RKO (cell line): ENCODE data around the gene C13orf42.

Experiments
- DNase-seq: peaks from one replicate; pipeline ENCODE4 v3.0.0-alpha.2; 2016; ENCODE audit warnings: low spot score

The C13orf42 gene

GRCh38 chr13:51065372-51066090, 45.5 kb downstream of the C13orf42 start:
- DNase-seq: no peak

- no peak for DNase-seq
Measured at GRCh38 chr13:51064753-51065152, 46.3 kb downstream of the C13orf42 start.

- no peak for DNase-seq
Measured at GRCh38 chr13:51063909-51064308, 47.2 kb downstream of the C13orf42 start.

GRCh38 chr13:51058461-51059167, 52.5 kb downstream of the C13orf42 start:
- DNase-seq: no peak

GRCh38 chr13:51057906-51058305, 53.2 kb downstream of the C13orf42 start:
- DNase-seq: no peak

DNA sequence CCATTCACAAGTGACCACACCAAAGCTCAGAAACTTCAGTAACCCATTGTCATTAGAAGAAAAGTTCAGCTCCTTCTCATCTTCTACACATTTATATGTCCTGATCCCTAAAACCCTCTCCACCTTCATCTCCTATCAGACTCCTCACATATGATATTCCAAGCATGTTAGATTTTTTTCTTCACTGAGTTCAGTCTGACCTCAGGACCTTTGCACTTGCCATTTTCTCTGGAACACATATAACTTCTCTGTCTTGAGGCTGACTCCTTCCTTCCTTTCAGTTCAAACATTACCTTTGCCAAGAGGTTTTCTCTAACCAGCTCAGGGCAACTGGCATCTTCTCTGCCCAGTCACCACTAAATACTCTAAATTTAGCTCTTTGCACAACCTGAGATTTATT, 54.1 kb downstream of the C13orf42 start:
- DNase-seq: no peak

- DNase-seq: no peak
Measured at GRCh38 chr13:51052581-51052980, 58.5 kb downstream of the C13orf42 start.

- DNase-seq: no peak
Measured at GRCh38 chr13:51050021-51050830, 60.8 kb downstream of the C13orf42 start.

- no peak for DNase-seq
Measured at GRCh38 chr13:51048616-51049015, 62.5 kb downstream of the C13orf42 start.

DNA sequence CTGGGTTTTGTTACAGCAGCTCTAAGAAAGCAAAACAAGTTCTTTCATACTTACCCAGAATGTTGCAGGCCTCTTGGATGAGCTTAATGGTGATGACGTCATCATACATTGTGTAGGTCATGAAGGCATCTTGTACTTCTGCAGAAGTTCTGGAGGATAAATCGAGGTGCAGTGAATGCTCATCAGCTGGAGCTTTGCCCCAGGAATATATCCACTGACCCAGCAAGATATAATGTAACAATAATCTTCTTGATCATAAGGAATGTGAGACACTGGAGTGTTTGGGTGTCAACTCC, 63.0 kb downstream of the C13orf42 start:
- no peak for DNase-seq

GRCh38 chr13:51047434-51048165, 63.5 kb downstream of the C13orf42 start:
- DNase-seq: no peak

- no peak for DNase-seq
Measured at GRCh38 chr13:51045451-51045850, 65.6 kb downstream of the C13orf42 start.

- DNase-seq: no peak
Measured at GRCh38 chr13:51044023-51044665, 66.9 kb downstream of the C13orf42 start.

GRCh38 chr13:51043310-51043709, 67.8 kb downstream of the C13orf42 start:
- DNase-seq: no peak

DNA sequence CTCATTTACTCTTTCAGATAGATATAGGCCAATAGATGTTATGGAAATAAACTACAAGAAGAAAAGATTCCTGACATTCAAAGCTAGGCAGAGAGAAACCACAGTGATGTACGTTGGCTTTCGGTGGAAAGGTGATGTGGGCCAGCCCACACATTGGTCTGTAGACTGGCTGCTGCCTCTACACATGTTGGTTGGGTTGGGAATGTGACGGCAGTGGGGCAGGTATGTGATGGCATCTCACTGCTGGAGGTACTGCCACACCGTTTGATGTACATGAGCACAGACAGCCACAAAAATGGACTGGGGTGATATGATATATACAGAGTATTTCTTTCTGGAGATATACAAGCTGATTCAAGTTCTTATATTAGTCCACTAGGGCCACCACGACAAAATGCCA, 69.4 kb downstream of the C13orf42 start:
- no peak for DNase-seq

DNA sequence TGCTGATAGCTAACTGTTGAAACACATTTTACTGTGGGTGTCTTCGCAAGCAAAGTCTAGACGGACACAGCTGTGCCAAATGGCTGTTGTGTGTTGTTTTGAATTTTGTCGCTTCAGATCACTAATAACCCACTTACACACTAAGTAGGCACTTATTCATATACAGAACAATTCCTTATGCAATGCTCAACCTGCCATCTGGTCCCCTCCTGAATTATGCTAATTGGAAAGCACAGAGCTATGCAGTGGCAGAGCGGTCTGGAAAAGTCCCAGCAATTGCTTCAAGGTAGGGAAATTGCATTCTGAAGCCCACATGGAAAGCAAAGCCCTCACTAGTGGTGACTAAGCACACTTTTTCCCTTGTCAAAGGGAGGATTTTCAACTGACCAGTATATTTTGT, 69.9 kb downstream of the C13orf42 start:
- no peak for DNase-seq

GRCh38 chr13:51040431-51040830, 70.6 kb downstream of the C13orf42 start:
- no peak for DNase-seq

DNA sequence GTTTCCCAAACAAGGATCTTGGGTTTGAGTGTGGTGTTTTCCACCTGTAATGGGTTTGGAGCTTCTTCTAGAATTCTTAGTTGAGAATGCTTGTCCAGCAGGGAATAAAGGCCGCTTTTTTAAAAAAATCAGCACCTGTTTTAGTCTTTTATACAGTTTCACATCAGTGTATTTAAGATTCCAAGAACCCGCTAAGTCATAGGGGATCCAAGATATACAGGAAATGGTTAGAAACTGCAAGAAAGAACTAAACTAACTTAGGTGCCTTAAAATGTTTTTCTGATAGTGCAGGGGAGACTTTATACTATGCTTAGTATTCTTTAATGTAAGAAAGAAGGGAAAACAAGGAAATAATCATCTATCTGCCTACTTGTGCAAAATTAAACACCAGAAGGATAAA, 74.7 kb downstream of the C13orf42 start:
- DNase-seq: no peak

DNA sequence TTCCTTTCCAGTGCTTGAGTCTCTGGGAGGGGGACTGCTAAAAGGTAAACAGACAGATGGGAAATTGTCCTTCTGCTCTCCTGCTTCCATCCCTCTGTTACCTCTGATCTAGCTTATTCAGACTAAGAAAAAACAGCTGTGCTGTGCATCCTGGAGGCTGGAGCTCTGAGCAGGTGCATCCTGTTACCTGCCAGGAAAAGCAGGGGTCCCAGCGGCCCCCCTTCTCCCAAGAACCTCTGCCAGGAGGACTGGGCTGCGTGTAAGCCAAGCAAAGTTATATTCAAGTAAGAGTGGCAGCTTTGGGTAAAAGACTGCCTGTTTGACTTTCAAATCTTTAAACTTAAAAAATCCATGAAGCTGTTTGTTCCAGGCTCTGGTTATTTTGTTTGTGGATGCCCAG, 75.1 kb downstream of the C13orf42 start:
- DNase-seq: no peak

GRCh38 chr13:51035469-51035868, 75.6 kb downstream of the C13orf42 start:
- no peak for DNase-seq

GRCh38 chr13:51034906-51035305, 76.2 kb downstream of the C13orf42 start:
- no peak for DNase-seq
